ENCODE data around the gene TEX51. TPM values are rescaled to one million over a fixed set of nuclear protein-coding genes. Genes with fewer than 3 reads are reported as not detected.

Gene TEX51
- total RNA-seq, 4 donors from 2014 or later, result not detected

GRCh38 chr2:126858013-126858412 is 40.7 kb upstream of the TEX51 start:
- no peak for ATAC-seq
- WGBS, 2 donors (ENCODE audit: low coverage in 1 of 2), result 59 to 73% methylated on average over 2 to 4 of the region's 4 CpGs
- no peak overlapping the region for H3K4me3 ChIP-seq
- H3K27me3 ChIP-seq, result no peaks in the 10 kb centered on the region
- H3K36me3 ChIP-seq, result no peaks in the 10 kb centered on the region
- H3K9me3 ChIP-seq, result no peaks in the 10 kb centered on the region
- H3K4me1 ChIP-seq, result no peaks in the 10 kb centered on the region
- no peak for TF ChIP-seq POLR2AphosphoS5 (IDR thresholded peaks at IDR 0.05)
- TF ChIP-seq EP300 (IDR thresholded peaks at IDR 0.05), result no peak
- TF ChIP-seq POLR2A (IDR thresholded peaks at IDR 0.05), result no peak
- TF ChIP-seq, protein P1, sequence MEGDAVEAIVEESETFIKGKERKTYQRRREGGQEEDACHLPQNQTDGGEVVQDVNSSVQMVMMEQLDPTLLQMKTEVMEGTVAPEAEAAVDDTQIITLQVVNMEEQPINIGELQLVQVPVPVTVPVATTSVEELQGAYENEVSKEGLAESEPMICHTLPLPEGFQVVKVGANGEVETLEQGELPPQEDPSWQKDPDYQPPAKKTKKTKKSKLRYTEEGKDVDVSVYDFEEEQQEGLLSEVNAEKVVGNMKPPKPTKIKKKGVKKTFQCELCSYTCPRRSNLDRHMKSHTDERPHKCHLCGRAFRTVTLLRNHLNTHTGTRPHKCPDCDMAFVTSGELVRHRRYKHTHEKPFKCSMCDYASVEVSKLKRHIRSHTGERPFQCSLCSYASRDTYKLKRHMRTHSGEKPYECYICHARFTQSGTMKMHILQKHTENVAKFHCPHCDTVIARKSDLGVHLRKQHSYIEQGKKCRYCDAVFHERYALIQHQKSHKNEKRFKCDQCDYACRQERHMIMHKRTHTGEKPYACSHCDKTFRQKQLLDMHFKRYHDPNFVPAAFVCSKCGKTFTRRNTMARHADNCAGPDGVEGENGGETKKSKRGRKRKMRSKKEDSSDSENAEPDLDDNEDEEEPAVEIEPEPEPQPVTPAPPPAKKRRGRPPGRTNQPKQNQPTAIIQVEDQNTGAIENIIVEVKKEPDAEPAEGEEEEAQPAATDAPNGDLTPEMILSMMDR (IDR thresholded peaks at IDR 0.05), result no peak
- H3K27ac ChIP-seq, result no peak overlapping the region

DNA sequence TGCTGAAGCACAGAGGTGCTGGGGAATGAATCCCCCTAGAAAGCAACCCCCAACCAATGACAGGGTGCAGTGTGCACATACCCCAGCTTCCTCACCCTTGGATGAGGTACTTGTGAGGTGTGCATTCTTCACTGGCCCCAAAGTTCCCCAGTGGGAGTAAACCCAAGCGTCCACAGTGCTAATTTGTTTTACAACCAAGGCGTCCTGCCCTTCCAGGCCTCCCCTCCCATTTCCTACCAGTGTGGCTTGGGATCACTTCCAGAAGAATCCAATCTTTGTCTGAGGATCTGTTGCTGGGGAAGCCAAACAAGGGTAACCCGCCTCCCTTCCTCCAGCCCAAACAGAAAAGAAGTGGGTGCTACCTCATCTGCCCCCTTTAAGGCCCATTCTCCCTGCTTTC is 40.3 kb upstream of the TEX51 start:
- no peak for TF ChIP-seq POLR2AphosphoS5 (IDR thresholded peaks at IDR 0.05)
- no peak for TF ChIP-seq EP300 (IDR thresholded peaks at IDR 0.05)
- TF ChIP-seq, protein P1 (IDR thresholded peaks at IDR 0.05), result no peak
- TF ChIP-seq POLR2A (IDR thresholded peaks at IDR 0.05), result no peak
- H3K27ac ChIP-seq, result no peak overlapping the region
- H3K4me3 ChIP-seq, result no peak overlapping the region
- no peaks in the 10 kb centered on the region for H3K9me3 ChIP-seq
- 80% methylated on average over 1 of the region's 3 CpGs; no CpG with 5 or more reads in 1 of the 2 donors for WGBS, 2 donors (ENCODE audit: low coverage in 1 of 2)
- no peaks in the 10 kb centered on the region for H3K27me3 ChIP-seq
- no peaks in the 10 kb centered on the region for H3K4me1 ChIP-seq
- no peaks in the 10 kb centered on the region for H3K36me3 ChIP-seq
- no peak for ATAC-seq

- TF ChIP-seq POLR2AphosphoS5 (IDR thresholded peaks at IDR 0.05), result no peak
- no peak for TF ChIP-seq POLR2A (IDR thresholded peaks at IDR 0.05)
- TF ChIP-seq EP300 (IDR thresholded peaks at IDR 0.05), result no peak
- TF ChIP-seq, protein P1 (IDR thresholded peaks at IDR 0.05), result no peak
These were observed 39.7 kb upstream of the TEX51 start for GRCh38 chr2:126858991-126859390.

GRCh38 chr2:126859631-126860030 is 39.1 kb upstream of the TEX51 start:
- H3K27me3 ChIP-seq, result no peaks in the 10 kb centered on the region
- no peak overlapping the region for H3K27ac ChIP-seq
- H3K4me1 ChIP-seq, result no peaks in the 10 kb centered on the region
- TF ChIP-seq POLR2A (IDR thresholded peaks at IDR 0.05) (no peak), EP300 (IDR thresholded peaks at IDR 0.05) (no peak), POLR2AphosphoS5 (IDR thresholded peaks at IDR 0.05) (no peak)
- TF ChIP-seq, protein P1 (IDR thresholded peaks at IDR 0.05), result no peak
- no peaks in the 10 kb centered on the region for H3K36me3 ChIP-seq
- no peak overlapping the region for H3K4me3 ChIP-seq
- H3K9me3 ChIP-seq, result no peaks in the 10 kb centered on the region
- no peak for ATAC-seq

More at GRCh38 chr2:126858991-126859390, 39.7 kb upstream of the TEX51 start:
- H3K36me3 ChIP-seq, result no peaks in the 10 kb centered on the region
- no peak overlapping the region for H3K4me3 ChIP-seq
- no peak overlapping the region for H3K27ac ChIP-seq
- H3K9me3 ChIP-seq, result no peaks in the 10 kb centered on the region
- no peaks in the 10 kb centered on the region for H3K4me1 ChIP-seq
- no peaks in the 10 kb centered on the region for H3K27me3 ChIP-seq
- WGBS, 2 donors (ENCODE audit: low coverage in 1 of 2), result 65 to 84% methylated on average over 4 of the region's 5 CpGs
- ATAC-seq, result no peak

DNA sequence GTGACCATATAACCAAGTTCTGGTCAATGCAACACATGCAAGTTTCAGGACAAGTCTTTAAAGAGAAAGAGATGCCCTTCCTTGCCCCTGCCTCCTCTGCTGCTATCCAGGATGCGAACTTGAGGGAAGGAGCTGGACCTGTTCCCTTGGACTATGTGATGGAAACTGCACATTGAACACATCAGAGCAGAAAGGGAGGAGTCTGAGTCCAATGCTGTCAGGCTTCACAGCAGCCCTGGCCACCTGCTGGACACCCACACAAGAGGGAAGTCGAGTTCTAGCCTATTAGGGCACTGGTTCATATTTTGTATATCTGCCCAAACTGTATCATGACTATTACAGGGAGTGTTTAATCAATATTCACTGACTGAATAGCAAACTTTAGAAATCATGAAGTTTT is 38.3 kb upstream of the TEX51 start:
- no peak overlapping the region for H3K27ac ChIP-seq
- WGBS, 2 donors (ENCODE audit: low coverage in 1 of 2), result no CpG with 5 or more reads among the region's 2 CpGs
- no peak overlapping the region for H3K4me3 ChIP-seq
- no peaks in the 10 kb centered on the region for H3K36me3 ChIP-seq
- no peaks in the 10 kb centered on the region for H3K27me3 ChIP-seq
- no peaks in the 10 kb centered on the region for H3K9me3 ChIP-seq
- TF ChIP-seq POLR2A (IDR thresholded peaks at IDR 0.05) (no peak), POLR2AphosphoS5 (IDR thresholded peaks at IDR 0.05) (no peak), EP300 (IDR thresholded peaks at IDR 0.05) (no peak)
- TF ChIP-seq, protein P1 (IDR thresholded peaks at IDR 0.05), result no peak
- no peak for ATAC-seq
- H3K4me1 ChIP-seq, result no peaks in the 10 kb centered on the region
